ENCODE data around the gene TEX2. TPM values are rescaled to one million over a fixed set of nuclear protein-coding genes. Genes with fewer than 3 reads are reported as not detected.
A peak's percentile ranks its signal among the peaks of the same experiment; 100 is the strongest.

TEX2 gene
- total and polyA plus RNA-seq, 2 of the 13 experiments (the other 11 are each of a cell fraction or from before 2014, with no cell fraction given) = 21.4 to 37.7 TPM

GRCh38 chr17:64202683-64203344 lies 60.2 kb downstream of the TEX2 start (continued):
- TF ChIP-seq ARID5B (CRISPR knock-in tag; IDR thresholded peaks at IDR 0.05) (no peak), SIN3A (IDR thresholded peaks at IDR 0.05; ENCODE audit: borderline replicate concordance, low read depth, low read length) (no peak), TARDBP (CRISPR knock-in tag; IDR thresholded peaks at IDR 0.05) (no peak), MXI1 (IDR thresholded peaks at IDR 0.05; ENCODE audit: borderline replicate concordance, low read depth, low read length) (peak; percentile 52; the same call in 2 of the 3 replicates), ZNF234 (CRISPR knock-in tag; conservative IDR thresholded peaks at IDR 0.05) (0 out of 2 replicates have a peak, but pooled peaks have one; percentile 27), SRSF4 (IDR thresholded peaks at IDR 0.05; ENCODE audit: low read depth, low read length, poor library complexity, severe bottlenecking) (no peak), NCOA5 (CRISPR knock-in tag; IDR thresholded peaks at IDR 0.05) (no peak), SAP130 (CRISPR knock-in tag; IDR thresholded peaks at IDR 0.05; ENCODE audit: low read depth) (peak; percentile 54; the same call in 1 of the 2 replicates)

All from HepG2 (cell line).